Measurements from ENCODE around the gene ZNF835.

ZNF835 gene

DNA sequence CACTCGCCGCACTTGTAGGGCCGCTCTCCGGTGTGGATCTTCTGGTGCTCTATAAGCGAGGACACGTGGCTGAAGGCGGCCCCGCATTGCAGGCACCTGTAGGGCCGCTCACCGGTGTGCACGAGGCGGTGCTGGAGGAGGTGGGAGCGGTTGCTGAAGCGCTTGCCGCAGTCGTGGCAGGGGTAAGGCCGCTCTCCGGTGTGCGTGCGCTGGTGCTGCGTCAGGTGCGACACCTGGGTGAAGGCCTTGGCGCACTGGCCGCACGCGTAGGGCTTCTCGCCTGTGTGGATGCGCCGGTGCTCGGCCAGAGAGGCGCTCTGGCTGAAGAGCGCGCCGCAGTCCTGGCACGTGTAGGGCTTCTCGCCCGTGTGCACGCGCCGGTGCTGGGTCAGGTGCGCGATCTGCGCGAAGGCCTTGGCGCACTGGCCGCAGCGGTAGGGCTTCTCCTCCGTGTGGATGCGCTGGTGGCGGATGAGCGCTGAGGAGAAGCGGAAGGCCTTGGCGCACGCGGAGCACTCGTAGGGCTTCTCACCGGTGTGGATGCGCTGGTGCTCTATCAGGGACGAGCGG, 7.5 kb downstream of the ZNF835 start:
- no peak for DNase-seq (ENCODE audit: low read depth in 2 of 2)

DNA sequence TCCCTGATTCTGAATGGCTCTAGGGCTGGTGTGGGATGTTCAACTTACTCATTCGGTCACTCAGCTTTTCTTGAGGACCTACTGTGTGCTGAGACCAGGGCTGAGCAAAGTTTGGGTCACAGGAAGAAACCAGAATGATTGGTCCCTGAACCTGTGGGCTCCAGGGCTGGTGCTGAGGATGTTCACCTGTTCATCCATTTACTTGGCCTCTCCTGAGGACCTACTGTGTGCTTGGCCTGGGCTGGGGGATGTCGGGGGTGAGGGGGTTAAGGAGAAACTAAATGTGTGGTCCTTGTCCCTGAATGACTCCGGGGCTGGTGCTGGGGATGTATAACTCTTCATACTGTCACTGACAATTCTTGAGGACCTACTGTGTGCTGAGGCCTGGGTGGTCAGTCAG, 10.3 kb downstream of the ZNF835 start:
- no peak for DNase-seq (ENCODE audit: low read depth in 2 of 2)

DNA sequence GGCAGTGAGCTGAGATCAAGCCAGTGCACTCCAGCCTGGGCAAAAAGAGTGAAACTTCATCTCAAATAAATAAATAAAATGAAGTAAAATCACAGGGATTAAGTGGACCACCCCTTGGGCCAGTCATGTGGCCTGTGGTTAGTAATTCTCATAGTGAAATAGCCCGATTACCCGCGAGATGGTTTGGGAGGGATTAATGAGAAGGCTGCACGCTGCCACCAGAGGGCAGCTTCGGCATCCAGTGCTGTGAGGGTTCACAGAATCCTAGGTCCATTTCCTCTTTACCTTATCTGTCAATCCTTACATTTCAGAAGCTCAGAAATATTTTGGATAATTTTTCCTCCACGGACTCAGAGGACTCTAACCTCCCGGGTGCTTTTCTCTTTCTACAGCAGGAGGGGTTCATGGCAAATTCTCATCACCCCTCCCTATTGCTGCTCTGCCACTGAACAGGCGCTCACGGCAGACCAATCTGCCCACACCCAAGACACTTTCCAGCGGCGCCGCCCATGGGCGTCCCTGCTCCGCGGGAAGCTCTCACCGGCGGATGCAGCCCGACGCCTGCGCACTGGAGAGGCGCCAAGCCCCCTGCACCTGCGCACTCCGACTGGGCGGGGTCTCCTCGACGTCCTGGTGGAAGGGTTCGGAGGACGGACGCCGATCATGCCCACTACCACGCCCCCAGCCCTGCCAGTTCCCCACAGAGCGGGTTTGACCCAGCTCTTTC, 11.0 kb downstream of the ZNF835 start:
- no peak for DNase-seq (ENCODE audit: low read depth in 2 of 2)

DNA sequence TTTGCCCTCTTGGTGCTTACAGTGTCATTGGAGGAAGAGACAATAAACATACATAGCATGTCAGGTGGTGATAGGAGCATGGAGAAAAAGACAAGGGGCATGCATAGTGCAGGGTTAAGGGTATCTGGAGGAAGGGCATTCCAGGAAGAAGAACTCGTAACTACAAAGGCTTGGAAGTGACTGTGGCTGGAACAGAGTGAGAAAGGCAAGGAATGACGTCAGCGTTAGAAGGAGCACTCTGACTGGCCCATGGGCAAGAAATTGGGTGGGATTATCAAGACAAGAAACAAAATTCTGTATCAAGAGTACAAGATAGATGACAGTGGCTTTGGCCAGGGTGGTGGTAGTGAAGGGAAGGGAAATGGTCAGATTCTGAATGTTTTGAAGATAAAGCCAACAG, 17.4 kb downstream of the ZNF835 start:
- no peak for DNase-seq (ENCODE audit: low read depth in 2 of 2)

DNA sequence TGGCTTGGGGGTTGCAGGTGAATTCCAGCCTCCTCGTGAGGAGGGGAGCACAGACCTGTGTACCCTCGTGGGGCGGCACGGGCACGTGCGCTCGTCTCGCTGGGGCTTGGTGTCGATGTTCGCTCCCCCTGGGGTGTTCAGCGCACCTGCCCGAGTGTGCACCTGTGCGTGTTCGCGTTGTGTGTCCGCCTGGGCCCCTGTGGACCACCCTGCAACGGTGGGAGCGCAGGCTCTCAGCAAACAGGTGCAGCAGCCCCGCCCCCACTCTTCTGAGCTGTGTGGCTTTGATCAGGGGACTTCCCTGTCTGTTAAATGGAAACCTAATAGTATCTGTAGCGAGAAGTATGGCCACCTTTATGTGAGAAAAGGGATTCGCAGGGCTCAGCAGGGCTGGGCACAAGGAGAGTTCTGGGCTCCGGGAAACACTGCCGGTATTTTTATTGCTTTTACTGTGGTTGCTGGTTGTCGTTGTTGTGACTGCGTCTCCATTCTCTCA, 28.0 kb downstream of the ZNF835 start:
- no peak for DNase-seq (ENCODE audit: low read depth in 2 of 2)

DNA sequence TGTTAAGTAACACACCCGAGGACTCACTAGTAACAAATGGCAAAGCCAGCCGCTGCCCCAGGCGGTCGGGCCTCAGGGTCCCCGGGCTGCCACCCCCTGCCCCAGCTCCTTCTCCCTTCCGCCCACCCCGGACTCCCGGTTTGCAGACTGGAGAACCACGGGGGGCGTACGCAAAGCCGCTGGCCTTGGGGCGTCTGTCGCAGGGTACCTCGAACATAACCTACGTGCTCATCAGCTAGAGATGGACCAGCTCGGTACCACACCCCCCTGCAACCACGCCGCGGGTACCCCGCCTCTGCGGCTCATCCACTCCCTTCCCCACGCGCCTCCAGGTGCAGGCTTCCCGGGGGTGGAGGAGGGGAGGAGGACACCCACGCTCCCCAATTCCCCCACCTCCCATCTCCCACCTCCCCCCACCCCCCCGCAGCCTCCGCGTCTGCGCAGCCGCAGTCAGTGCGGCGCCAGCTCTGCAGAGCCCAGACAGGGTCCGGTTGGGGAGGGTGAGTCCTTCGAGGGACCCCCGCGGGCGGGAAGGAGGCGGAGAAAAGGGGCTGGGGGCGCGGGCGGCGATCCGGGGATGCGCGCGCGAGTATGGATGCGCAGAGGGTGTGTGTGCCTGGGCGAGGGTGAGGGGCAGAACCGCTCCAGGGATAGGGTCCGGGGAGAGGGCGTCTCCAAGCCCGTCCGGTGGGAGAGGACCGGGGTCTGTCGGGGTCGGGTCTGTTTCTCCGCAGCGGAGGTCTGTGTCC, 28.7 kb downstream of the ZNF835 start, which contains the start of gene SMIM17:
TSS of gene SMIM17 (plus strand) at position 449 of the 749 bp plus-strand sequence. CDS start 2,509 bp downstream, outside the sequence.
- no peak for DNase-seq (ENCODE audit: low read depth in 2 of 2)

DNA sequence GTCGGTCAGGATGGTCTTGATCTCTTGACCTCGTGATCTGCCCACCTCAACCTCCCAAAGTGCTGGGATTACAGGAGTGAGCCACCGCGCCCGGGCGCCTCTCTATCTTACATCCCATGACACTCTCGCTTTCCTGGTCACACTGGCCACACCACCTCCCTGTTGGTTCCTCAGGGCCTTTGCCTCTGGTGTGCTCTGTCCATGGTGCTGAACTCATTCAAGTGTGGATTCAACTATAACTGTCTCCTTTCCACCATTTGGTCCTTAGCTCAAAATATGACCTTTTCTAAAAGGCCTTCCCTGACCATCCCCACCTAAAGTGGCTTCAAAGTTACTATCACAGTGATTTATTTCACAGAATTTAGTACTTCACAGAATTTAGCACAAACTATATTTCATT, 32.3 kb downstream of the ZNF835 start:
- DNase-seq (ENCODE audit: low read depth in 2 of 2): no peak

DNA sequence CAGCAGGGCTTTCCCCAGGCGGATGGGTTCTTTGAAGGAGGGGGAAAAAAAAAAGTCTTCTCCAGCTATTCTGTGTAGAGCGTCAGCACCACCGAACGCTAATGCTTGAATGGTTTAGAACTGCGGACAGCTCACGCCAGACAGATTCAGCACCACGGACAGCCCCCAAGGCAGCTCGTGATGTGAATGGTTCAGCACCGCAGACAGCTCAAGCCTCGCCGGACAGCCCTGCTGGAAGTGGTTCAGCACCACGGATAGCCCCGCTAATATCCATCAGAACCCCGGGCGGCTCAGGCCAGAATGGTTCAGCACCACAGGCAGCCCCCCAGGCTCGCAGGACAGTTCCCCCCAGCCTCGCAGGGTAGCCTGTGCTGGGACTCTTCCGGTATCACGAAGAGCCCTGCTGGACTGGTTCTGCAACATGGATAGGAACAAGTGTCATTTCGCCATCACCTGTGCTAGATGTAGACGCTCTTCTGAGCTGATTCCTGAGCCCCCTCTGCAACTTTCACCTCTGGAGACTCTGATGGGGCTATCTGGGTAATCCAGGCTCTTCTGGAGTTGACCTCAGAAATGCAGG, 33.5 kb downstream of the ZNF835 start:
- peak; percentile 28 to 37 for DNase-seq (ENCODE audit: low read depth in 2 of 2)

DNA sequence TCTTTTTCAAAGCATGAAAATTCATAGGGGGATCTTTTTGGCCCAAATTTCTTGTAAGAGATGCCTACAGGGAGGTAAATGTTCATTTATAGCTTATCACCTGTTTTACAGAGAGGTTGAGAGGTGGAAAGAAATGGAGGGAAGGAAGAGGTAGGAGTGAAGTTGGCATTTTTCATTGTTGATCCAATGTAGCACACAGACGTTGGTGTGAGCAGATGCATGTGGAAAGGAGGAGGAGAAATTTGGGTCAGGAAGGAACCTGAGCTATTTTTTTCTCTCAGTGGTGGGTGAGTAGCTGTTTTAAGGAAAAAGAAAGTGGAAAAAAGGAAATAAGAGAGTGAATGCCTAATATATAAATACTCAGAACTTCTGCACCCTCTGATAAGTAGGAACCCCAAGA, 38.5 kb downstream of the ZNF835 start:
- no peak for DNase-seq (ENCODE audit: low read depth in 2 of 2)

DNA sequence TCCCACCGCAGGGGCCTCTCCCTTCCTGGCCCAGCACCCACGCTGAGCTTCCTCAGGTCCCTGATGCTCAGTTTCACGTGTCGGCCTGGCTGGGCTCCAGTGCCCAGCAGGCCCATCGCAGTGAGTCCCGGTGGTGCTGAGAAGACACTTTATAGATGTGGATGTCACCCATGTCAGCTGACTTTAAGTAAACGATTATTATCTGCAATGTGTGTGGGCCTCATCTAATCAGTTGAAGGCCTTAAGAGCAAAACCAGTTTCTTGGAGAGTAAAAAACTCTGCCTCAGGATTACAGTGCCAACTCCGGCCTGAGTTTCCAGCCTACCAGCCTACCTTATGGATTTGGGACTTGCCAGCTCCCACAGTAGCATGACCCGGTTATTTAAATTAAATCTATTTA, 45.8 kb downstream of the ZNF835 start:
- DNase-seq (ENCODE audit: low read depth in 2 of 2): no peak

DNA sequence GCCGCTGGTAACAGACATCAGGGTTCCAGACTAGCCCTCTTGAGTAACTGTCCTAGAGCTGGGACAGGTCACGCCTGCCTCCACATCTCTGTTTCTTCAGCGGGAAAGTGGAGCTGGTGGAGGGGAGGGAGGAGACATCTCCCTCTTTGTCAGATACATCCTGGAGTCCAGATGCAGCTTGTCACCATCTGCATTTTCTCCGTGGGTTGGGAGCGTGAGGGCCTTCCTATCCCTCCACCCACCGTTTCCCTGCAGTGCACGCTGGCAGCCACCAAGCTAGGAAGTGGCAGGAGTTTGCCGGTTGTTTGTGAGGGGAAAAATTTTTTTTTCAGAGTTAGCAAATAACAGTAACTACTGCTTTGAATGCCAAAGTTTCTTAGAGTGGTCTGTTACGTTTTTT, 48.6 kb downstream of the ZNF835 start:
- DNase-seq (ENCODE audit: low read depth in 2 of 2): no peak

DNA sequence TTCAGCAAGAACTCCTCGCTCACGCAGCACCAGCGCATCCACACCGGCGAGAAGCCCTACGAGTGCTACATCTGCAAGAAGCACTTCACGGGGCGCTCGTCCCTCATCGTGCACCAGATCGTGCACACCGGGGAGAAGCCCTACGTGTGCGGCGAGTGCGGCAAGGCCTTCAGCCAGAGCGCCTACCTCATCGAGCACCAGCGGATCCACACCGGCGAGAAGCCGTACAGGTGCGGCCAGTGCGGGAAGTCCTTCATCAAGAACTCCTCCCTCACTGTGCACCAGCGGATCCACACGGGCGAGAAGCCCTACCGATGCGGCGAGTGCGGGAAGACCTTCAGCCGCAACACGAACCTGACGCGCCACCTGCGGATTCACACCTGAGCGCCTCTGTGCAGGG, 49.2 kb downstream of the ZNF835 start:
- no peak for DNase-seq (ENCODE audit: low read depth in 2 of 2)

DNA sequence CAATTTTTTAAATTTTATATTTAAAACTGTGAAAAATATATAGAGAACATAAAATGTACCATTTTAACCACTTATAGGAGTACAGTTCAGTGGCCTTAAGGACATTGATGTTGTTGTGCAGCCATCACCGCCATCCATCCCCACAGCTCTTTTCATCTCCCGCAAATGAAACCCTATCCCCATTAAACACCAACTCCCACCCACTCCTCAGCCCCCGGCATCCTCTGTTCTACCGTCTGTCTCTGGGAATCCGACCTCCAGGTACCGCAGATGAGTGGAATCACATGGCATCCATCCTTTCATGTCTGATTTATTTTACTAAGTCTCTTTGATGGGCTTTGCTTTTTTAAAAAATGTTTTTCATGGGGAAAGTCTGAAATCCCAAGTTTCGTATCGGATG, 52.4 kb downstream of the ZNF835 start:
- no peak for DNase-seq (ENCODE audit: low read depth in 2 of 2)

DNA sequence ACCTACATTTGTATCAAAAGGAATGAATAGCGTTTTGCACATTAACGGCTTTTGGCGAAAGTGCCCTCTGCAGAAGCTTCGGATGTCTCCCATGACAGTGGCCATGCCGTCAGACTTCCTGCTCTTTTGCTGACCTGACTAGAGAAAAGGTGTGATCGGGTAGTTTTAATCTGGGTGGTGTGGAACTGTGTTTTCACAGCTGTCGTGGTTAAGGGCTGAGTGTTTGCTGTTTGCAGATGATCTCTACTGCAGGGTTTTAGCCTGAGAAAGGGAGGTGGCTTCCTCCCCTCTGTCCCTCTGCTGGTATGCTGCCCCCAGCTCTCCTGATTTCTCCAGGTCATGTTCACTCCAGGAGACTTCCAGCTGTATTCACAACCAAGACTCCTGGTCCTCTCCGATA, 54.0 kb downstream of the ZNF835 start:
- no peak for DNase-seq (ENCODE audit: low read depth in 2 of 2)

DNA sequence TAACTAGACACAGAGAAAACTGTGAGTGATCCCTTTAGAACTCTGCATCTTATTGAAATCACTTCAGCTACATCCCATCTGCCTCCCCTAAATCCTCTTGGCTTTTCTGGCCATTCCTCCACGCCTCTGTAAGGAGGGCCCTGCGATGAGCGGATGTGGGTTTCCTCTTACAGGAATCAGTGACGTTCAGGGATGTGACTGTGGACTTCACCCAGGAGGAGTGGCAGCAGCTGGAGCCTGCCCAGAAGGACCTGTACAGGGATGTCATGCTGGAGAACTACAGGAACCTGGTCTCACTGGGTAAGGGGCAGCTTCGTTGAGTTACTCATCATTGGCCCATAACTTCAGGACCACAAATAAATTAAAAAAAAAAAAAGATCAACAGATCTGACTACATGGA, 57.9 kb downstream of the ZNF835 start:
- DNase-seq (ENCODE audit: low read depth in 2 of 2): no peak

DNA sequence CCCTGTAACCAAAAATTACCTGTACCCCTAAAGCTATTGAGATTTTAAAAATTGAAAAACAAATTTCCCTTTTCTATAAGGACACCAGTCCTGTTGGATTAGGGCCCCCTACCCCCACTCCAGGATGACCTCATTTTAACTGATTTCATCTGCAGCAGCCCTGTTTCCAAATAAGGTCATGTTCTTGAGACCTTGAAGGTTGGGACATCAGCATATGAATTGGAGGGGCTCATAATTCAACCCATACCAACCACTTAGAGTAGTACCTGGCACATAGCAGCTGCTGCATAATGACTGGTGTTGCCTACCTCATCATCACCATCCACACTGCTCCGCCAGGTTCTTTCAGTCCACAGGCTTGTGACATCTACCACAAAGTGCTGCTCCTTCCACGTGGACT, 58.8 kb downstream of the ZNF835 start:
- no peak for DNase-seq (ENCODE audit: low read depth in 2 of 2)
